ENCODE results near the gene TJP1.

The TJP1 gene

DNA sequence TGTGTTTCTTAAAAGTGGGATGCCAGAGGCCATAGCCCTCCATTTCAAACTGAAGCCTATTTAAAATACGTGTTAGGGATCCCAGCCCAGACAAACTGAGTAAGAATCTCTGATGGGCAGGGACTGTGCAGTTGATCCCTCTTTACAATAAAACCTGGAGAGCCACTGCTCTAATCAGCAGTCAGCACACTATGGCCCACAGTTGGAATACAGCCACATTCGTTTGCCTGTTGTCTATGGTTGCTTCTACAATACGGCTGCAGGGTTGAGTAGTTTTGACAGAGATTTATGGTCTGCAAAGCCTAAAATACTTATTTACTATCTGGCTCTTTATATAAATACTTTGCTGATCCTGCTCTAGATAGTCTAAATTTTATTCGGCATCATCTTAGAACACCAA lies 32.4 kb downstream of the TJP1 start:
- DNase-seq (no peak), ATAC-seq (ENCODE audit: insufficient read depth, low read depth) (no peak)
- Histone ChIP-seq H3K9me3 (ENCODE audit: insufficient read depth, low read length, severe bottlenecking) (no peaks in the 10 kb centered on the region), H3K4me3 (ENCODE audit: low read depth in 1 of 2, low read length in 2 of 2) (no peak overlapping the region), H3K4me1 (ENCODE audit: insufficient read depth, low read length) (no peaks in the 10 kb centered on the region), H2AFZ (ENCODE audit: low read depth, low read length) (no peak overlapping the region), H3K27me3 (ENCODE audit: insufficient read depth, low read length, poor library complexity) (peaks cover 10% of the 10 kb centered on the region), H3K4me2 (ENCODE audit: insufficient read depth, low read length) (no peak overlapping the region), H3K79me2 (ENCODE audit: insufficient read depth, low read length) (no peaks in the 10 kb centered on the region), H3K27ac (ENCODE audit: low read length) (no peak overlapping the region), H3K9ac (ENCODE audit: low read depth, low read length) (no peak overlapping the region), H3K36me3 (ENCODE audit: insufficient read depth, low read length) (no peaks in the 10 kb centered on the region), H4K20me1 (ENCODE audit: insufficient read depth, low read length) (no peaks in the 10 kb centered on the region)
- TF ChIP-seq, protein P1, sequence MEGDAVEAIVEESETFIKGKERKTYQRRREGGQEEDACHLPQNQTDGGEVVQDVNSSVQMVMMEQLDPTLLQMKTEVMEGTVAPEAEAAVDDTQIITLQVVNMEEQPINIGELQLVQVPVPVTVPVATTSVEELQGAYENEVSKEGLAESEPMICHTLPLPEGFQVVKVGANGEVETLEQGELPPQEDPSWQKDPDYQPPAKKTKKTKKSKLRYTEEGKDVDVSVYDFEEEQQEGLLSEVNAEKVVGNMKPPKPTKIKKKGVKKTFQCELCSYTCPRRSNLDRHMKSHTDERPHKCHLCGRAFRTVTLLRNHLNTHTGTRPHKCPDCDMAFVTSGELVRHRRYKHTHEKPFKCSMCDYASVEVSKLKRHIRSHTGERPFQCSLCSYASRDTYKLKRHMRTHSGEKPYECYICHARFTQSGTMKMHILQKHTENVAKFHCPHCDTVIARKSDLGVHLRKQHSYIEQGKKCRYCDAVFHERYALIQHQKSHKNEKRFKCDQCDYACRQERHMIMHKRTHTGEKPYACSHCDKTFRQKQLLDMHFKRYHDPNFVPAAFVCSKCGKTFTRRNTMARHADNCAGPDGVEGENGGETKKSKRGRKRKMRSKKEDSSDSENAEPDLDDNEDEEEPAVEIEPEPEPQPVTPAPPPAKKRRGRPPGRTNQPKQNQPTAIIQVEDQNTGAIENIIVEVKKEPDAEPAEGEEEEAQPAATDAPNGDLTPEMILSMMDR (IDR thresholded peaks at IDR 0.05; ENCODE audit: borderline replicate concordance, extremely low read depth, low read length, poor library complexity, severe bottlenecking): no peak
- no peak for TF ChIP-seq EZH2 (IDR thresholded peaks at IDR 0.05; ENCODE audit: borderline replicate concordance, low read depth, low read length, severe bottlenecking)

DNA sequence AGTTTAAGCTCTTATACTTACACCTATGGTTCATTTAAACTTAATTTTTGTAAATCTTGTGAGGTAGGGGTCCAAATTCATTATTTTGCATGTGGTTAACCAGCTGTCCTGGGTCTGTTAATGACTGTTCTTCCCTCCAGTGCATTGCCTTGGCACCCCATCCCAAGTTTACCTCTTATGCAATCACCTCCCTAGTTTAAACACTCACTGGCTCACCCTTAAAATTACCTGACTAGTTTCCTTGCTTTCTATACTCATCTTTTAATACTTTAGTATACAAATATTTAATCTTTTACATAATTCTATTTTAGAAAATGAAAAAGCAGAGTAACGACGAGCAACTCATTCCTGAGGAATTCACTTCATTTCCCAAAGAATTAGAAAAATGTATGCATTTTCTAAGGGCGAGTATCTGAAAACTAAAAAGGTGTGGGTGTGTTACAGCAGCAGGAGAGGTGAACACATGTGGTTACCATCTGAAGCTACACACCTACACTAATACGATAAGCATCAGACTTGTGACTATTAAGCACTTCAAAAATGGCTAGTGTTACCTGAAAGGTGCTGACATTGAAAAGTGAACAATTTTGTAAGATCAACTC lies 33.7 kb downstream of the TJP1 start:
- ATAC-seq (ENCODE audit: insufficient read depth, low read depth): no peak
- Histone ChIP-seq H3K27ac (ENCODE audit: low read length) (no peak overlapping the region), H3K4me3 (ENCODE audit: low read depth in 1 of 2, low read length in 2 of 2) (no peak overlapping the region), H3K9me3 (ENCODE audit: insufficient read depth, low read length, severe bottlenecking) (no peaks in the 10 kb centered on the region), H3K36me3 (ENCODE audit: insufficient read depth, low read length) (no peaks in the 10 kb centered on the region), H3K4me2 (ENCODE audit: insufficient read depth, low read length) (no peak overlapping the region), H3K4me1 (ENCODE audit: insufficient read depth, low read length) (no peaks in the 10 kb centered on the region), H3K9ac (ENCODE audit: low read depth, low read length) (no peak overlapping the region), H3K27me3 (ENCODE audit: insufficient read depth, low read length, poor library complexity) (peaks cover 10% of the 10 kb centered on the region), H2AFZ (ENCODE audit: low read depth, low read length) (no peak overlapping the region), H3K79me2 (ENCODE audit: insufficient read depth, low read length) (no peaks in the 10 kb centered on the region), H4K20me1 (ENCODE audit: insufficient read depth, low read length) (no peaks in the 10 kb centered on the region)
- no peak for DNase-seq
- no peak for TF ChIP-seq EZH2 (IDR thresholded peaks at IDR 0.05; ENCODE audit: borderline replicate concordance, low read depth, low read length, severe bottlenecking)
- TF ChIP-seq, protein P1 (IDR thresholded peaks at IDR 0.05; ENCODE audit: borderline replicate concordance, extremely low read depth, low read length, poor library complexity, severe bottlenecking): no peak

DNA sequence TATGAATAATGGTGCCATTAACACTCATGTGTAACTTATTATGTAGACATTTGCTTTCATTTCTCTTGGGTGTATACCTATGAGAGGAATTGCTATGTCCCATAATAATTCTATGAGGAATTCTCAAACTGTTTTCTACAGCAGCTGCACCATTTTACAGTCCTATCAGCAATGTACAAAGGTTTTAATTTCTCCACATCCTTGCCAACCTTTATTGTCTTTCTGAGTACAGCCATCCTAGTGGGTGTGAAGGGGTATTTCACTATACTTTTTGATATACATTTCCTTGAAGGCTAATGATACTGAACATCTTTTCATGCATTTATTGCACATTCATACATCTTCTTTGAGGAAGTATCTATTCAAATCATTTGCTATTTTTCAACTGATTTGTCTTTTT lies 34.5 kb downstream of the TJP1 start:
- no peaks in the 10 kb centered on the region for H3K4me1 ChIP-seq (ENCODE audit: insufficient read depth, low read length)

DNA sequence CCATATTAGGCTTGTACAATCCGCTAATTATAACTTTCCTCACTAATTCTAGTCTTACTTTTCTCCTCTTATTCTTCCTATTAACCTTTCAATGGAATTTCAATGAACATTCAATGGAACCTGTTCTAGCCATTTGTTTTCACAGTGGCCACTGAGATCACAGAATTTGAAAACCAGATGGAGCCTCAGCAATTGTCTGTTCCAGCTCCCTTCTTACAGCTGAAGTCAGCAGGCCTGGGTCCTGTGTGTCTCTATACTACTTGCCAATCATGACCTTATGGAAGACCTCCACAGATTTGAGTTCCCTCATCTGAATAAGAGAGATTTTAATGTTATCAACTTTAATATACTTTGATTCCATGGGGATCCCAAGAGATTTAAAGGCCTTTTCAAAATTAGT lies 36.6 kb downstream of the TJP1 start:
- Histone ChIP-seq H3K27me3 (ENCODE audit: insufficient read depth, low read length, poor library complexity) (peaks cover 12% of the 10 kb centered on the region), H3K9me3 (ENCODE audit: insufficient read depth, low read length, severe bottlenecking) (no peaks in the 10 kb centered on the region), H3K9ac (ENCODE audit: low read depth, low read length) (no peak overlapping the region), H2AFZ (ENCODE audit: low read depth, low read length) (no peak overlapping the region), H3K79me2 (ENCODE audit: insufficient read depth, low read length) (no peaks in the 10 kb centered on the region), H3K4me3 (ENCODE audit: low read depth in 1 of 2, low read length in 2 of 2) (no peak overlapping the region), H3K4me1 (ENCODE audit: insufficient read depth, low read length) (no peaks in the 10 kb centered on the region), H3K4me2 (ENCODE audit: insufficient read depth, low read length) (no peak overlapping the region), H3K27ac (ENCODE audit: low read length) (no peak overlapping the region), H3K36me3 (ENCODE audit: insufficient read depth, low read length) (no peaks in the 10 kb centered on the region), H4K20me1 (ENCODE audit: insufficient read depth, low read length) (no peaks in the 10 kb centered on the region)
- TF ChIP-seq, protein P1 (IDR thresholded peaks at IDR 0.05; ENCODE audit: borderline replicate concordance, extremely low read depth, low read length, poor library complexity, severe bottlenecking): no peak
- no peak for TF ChIP-seq EZH2 (IDR thresholded peaks at IDR 0.05; ENCODE audit: borderline replicate concordance, low read depth, low read length, severe bottlenecking)
- ATAC-seq (ENCODE audit: insufficient read depth, low read depth) (no peak), DNase-seq (no peak)

More for the DNA sequence above, 34.5 kb downstream of the TJP1 start:
- H3K9me3 ChIP-seq (ENCODE audit: insufficient read depth, low read length, severe bottlenecking): no peaks in the 10 kb centered on the region
- no peak overlapping the region for H2AFZ ChIP-seq (ENCODE audit: low read depth, low read length)
- H3K9ac ChIP-seq (ENCODE audit: low read depth, low read length): no peak overlapping the region
- H4K20me1 ChIP-seq (ENCODE audit: insufficient read depth, low read length): no peaks in the 10 kb centered on the region
- H3K4me3 ChIP-seq (ENCODE audit: low read depth in 1 of 2, low read length in 2 of 2): no peak overlapping the region
- peaks cover 10% of the 10 kb centered on the region for H3K27me3 ChIP-seq (ENCODE audit: insufficient read depth, low read length, poor library complexity)
- H3K79me2 ChIP-seq (ENCODE audit: insufficient read depth, low read length): no peaks in the 10 kb centered on the region
- DNase-seq (no peak), ATAC-seq (ENCODE audit: insufficient read depth, low read depth) (no peak)
- H3K36me3 ChIP-seq (ENCODE audit: insufficient read depth, low read length): no peaks in the 10 kb centered on the region
- H3K4me2 ChIP-seq (ENCODE audit: insufficient read depth, low read length): no peak overlapping the region
- TF ChIP-seq EZH2 (IDR thresholded peaks at IDR 0.05; ENCODE audit: borderline replicate concordance, low read depth, low read length, severe bottlenecking): no peak
- H3K27ac ChIP-seq (ENCODE audit: low read length): no peak overlapping the region

Data from DND-41 (cell line).